WTC11 (cell line): ENCODE measurements around the gene EGLN2.

Source experiments
- ELF4 ChIP-seq: sonication (generic); formaldehyde crosslinking; IDR thresholded peaks from 2 replicates; pipeline ENCODE4 v1.8.1; 2022; ENCODE audit warnings: low read depth, mild to moderate bottlenecking, moderate library complexity, missing genetic modification reagents
- SMAD3 ChIP-seq: sonication (generic); formaldehyde crosslinking; IDR thresholded peaks from 2 replicates; pipeline ENCODE4 v1.8.0; 2022; ENCODE audit warnings: missing genetic modification reagents, mild to moderate bottlenecking, borderline replicate concordance
- TF ChIP-seq, protein P1 (sequence below): fragments of 200-600 bp; IDR thresholded peaks from 2 replicates; pipeline ENCODE4 v1.8.0; 2022; ENCODE audit warnings: antibody characterized with exemption
- TF ChIP-seq, protein P2 (sequence below): sonication (generic); formaldehyde crosslinking; IDR thresholded peaks from 2 replicates; pipeline ENCODE4 v1.8.0; 2022; ENCODE audit warnings: mild to moderate bottlenecking, missing genetic modification reagents

DNA sequence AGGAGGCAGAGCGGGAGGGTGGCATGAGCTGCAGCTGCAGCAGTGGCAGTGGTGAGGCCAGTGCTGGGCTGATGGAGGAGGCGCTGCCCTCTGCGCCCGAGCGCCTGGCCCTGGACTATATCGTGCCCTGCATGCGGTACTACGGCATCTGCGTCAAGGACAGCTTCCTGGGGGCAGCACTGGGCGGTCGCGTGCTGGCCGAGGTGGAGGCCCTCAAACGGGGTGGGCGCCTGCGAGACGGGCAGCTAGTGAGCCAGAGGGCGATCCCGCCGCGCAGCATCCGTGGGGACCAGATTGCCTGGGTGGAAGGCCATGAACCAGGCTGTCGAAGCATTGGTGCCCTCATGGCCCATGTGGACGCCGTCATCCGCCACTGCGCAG is 2.0 kb downstream of the EGLN2 start:
- TF ChIP-seq, protein P1, sequence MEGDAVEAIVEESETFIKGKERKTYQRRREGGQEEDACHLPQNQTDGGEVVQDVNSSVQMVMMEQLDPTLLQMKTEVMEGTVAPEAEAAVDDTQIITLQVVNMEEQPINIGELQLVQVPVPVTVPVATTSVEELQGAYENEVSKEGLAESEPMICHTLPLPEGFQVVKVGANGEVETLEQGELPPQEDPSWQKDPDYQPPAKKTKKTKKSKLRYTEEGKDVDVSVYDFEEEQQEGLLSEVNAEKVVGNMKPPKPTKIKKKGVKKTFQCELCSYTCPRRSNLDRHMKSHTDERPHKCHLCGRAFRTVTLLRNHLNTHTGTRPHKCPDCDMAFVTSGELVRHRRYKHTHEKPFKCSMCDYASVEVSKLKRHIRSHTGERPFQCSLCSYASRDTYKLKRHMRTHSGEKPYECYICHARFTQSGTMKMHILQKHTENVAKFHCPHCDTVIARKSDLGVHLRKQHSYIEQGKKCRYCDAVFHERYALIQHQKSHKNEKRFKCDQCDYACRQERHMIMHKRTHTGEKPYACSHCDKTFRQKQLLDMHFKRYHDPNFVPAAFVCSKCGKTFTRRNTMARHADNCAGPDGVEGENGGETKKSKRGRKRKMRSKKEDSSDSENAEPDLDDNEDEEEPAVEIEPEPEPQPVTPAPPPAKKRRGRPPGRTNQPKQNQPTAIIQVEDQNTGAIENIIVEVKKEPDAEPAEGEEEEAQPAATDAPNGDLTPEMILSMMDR = no peak
- TF ChIP-seq ELF4 (CRISPR knock-in tag) = no peak
- TF ChIP-seq SMAD3 (CRISPR knock-in tag) = no peak
- TF ChIP-seq, protein P2, sequence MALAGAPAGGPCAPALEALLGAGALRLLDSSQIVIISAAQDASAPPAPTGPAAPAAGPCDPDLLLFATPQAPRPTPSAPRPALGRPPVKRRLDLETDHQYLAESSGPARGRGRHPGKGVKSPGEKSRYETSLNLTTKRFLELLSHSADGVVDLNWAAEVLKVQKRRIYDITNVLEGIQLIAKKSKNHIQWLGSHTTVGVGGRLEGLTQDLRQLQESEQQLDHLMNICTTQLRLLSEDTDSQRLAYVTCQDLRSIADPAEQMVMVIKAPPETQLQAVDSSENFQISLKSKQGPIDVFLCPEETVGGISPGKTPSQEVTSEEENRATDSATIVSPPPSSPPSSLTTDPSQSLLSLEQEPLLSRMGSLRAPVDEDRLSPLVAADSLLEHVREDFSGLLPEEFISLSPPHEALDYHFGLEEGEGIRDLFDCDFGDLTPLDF (CRISPR knock-in tag) = no peak
